Upper lobe of left lung (tissue), 6 donors: ENCODE measurements around the gene NBAS. TPM values are rescaled to one million over a fixed set of nuclear protein-coding genes. Genes with fewer than 3 reads are reported as not detected.
A peak's percentile ranks its signal among the peaks of the same experiment; 100 is the strongest.

Experiments
- ATAC-seq, 2 donors: fragments of 200-7000 bp; cut with Tn5 transposase; one replicate each; pipeline ENCODE4 v1.9.1; 2022; ENCODE audit warnings: mild to moderate bottlenecking in 2 of 2, moderate library complexity in 2 of 2; ENCODE audit not compliant: low FRiP score in 2 of 2
- DNase-seq, 2 donors: peaks; one replicate each; pipeline ENCODE4 v3.0.0-alpha.2; 2019 to 2020
- H3K27ac ChIP-seq, 4 donors: fragments of 200-600 bp; sonication (generic); one replicate each; pipeline ENCODE4 v1.5.1; 2016 to 2019
- H3K27me3 ChIP-seq, 4 donors: fragments of 200-600 bp; sonication (generic); one replicate each; pipeline ENCODE4 v1.5.1; 2017 to 2019
- H3K36me3 ChIP-seq, 4 donors: fragments of 200-600 bp; sonication (generic); one replicate each; pipeline ENCODE4 v1.5.1; 2016 to 2019
- H3K4me1 ChIP-seq, 4 donors: fragments of 200-600 bp; sonication (generic); one replicate each; pipeline ENCODE4 v1.5.1; 2018 to 2019
- H3K4me3 ChIP-seq, 4 donors: fragments of 200-600 bp; sonication (generic); one replicate each; pipeline ENCODE4 v1.5.1; 2017 to 2019; ENCODE audit warnings: mild to moderate bottlenecking in 2 of 4, moderate library complexity in 1 of 4
- H3K9me3 ChIP-seq, 4 donors: fragments of 200-600 bp; sonication (generic); one replicate each; pipeline ENCODE4 v1.5.1; 2018 to 2019
- EP300 ChIP-seq, 4 donors: sonication (generic); formaldehyde crosslinking; IDR thresholded peaks; one replicate each; pipeline ENCODE4 v1.5.1; 2017; ENCODE audit warnings: antibody characterized with exemption in 4 of 4, control low read depth in 2 of 4
- POLR2A ChIP-seq, 4 donors: fragments of 450-650 bp; IDR thresholded peaks; one replicate each; pipeline ENCODE4 v1.5.1; 2016 to 2017; ENCODE audit warnings: antibody characterized with exemption in 4 of 4, mild to moderate bottlenecking in 2 of 4
- POLR2AphosphoS5 ChIP-seq, 2 donors: sonication (generic); formaldehyde crosslinking; IDR thresholded peaks; one replicate each; pipeline ENCODE4 v1.5.1; 2017; ENCODE audit warnings: antibody characterized with exemption in 2 of 2
- WGBS, 2 donors: methylation state at CpG; one replicate each; pipeline ENCODE4 v1.1.5; 2017 to 2018; 5-methylcytosine and 5-hydroxymethylcytosine counted together
- total RNA-seq, 6 donors: library from RNA; depleted of rRNA in 4 of 6; stranded (reverse); fragments of >200 nt in 4 of 6; gene quantifications; one replicate each; pipeline versions ENCODE4 v1.1.0 to v1.2.1, GENCODE V29; 2016 to 2021
- TF ChIP-seq, protein P1 (sequence below), 6 experiments: fragments of 450-650 bp in 4 of 6; fragments of 200-600 bp in 2 of 6; sonication (generic) in 2 of 6; IDR thresholded peaks; one replicate each; pipeline ENCODE4 v1.5.1; 2016 to 2019; ENCODE audit warnings: antibody characterized with exemption in 6 of 6
- donor health status: DM: no; HTN: no; CAD: no; lungs with moderate emphysema.
- donor health status: DM: no; HTN: yes; CAD: no; lungs with severe emphysema.

The NBAS gene
- total RNA-seq, 6 donors from 2014 or later = 33.2 to 75.5 (median 43.1) TPM

GRCh38 chr2:15146960-15147359 is 414.2 kb downstream of the NBAS start:
- TF ChIP-seq, protein P1, sequence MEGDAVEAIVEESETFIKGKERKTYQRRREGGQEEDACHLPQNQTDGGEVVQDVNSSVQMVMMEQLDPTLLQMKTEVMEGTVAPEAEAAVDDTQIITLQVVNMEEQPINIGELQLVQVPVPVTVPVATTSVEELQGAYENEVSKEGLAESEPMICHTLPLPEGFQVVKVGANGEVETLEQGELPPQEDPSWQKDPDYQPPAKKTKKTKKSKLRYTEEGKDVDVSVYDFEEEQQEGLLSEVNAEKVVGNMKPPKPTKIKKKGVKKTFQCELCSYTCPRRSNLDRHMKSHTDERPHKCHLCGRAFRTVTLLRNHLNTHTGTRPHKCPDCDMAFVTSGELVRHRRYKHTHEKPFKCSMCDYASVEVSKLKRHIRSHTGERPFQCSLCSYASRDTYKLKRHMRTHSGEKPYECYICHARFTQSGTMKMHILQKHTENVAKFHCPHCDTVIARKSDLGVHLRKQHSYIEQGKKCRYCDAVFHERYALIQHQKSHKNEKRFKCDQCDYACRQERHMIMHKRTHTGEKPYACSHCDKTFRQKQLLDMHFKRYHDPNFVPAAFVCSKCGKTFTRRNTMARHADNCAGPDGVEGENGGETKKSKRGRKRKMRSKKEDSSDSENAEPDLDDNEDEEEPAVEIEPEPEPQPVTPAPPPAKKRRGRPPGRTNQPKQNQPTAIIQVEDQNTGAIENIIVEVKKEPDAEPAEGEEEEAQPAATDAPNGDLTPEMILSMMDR (IDR thresholded peaks at IDR 0.05) = no peak
- TF ChIP-seq EP300 (IDR thresholded peaks at IDR 0.05) = no peak
- no peak for TF ChIP-seq POLR2A (IDR thresholded peaks at IDR 0.05)
- no peak for TF ChIP-seq POLR2AphosphoS5 (IDR thresholded peaks at IDR 0.05)
- WGBS, 2 donors = 94% methylated on average over 6 of the region's 6 CpGs
- H3K36me3 ChIP-seq = no peaks in the 10 kb centered on the region
- no peak for DNase-seq
- H3K27ac ChIP-seq = no peak overlapping the region
- no peak for ATAC-seq
- no peak overlapping the region for H3K4me3 ChIP-seq
- no peaks in the 10 kb centered on the region for H3K27me3 ChIP-seq
- H3K4me1 ChIP-seq = peaks cover 0 to 8% (median 5%) of the 10 kb centered on the region in 4 donors
- H3K9me3 ChIP-seq = no peaks in the 10 kb centered on the region

- DNase-seq = no peak
- no peak overlapping the region for H3K27ac ChIP-seq
- WGBS, 2 donors = 76 to 94% methylated on average over 3 of the region's 3 CpGs
- H3K4me3 ChIP-seq = no peak overlapping the region
- no peaks in the 10 kb centered on the region for H3K9me3 ChIP-seq
- no peak for ATAC-seq
- no peaks in the 10 kb centered on the region for H3K27me3 ChIP-seq
- TF ChIP-seq, protein P1 (IDR thresholded peaks at IDR 0.05) = no peak
- TF ChIP-seq POLR2A (IDR thresholded peaks at IDR 0.05) (no peak), EP300 (IDR thresholded peaks at IDR 0.05) (no peak), POLR2AphosphoS5 (IDR thresholded peaks at IDR 0.05) (no peak)
- H3K36me3 ChIP-seq = no peaks in the 10 kb centered on the region
- H3K4me1 ChIP-seq = peaks cover 0 to 11% (median 6%) of the 10 kb centered on the region in 4 donors
These were observed 415.2 kb downstream of the NBAS start for GRCh38 chr2:15145919-15146318.

- no peak for TF ChIP-seq POLR2A (IDR thresholded peaks at IDR 0.05)
- no peak for TF ChIP-seq POLR2AphosphoS5 (IDR thresholded peaks at IDR 0.05)
- TF ChIP-seq, protein P1 (IDR thresholded peaks at IDR 0.05) = no peak
- no peak for TF ChIP-seq EP300 (IDR thresholded peaks at IDR 0.05)
- no peak overlapping the region for H3K4me3 ChIP-seq
- peaks cover 0 to 11% (median 6%) of the 10 kb centered on the region in 4 donors for H3K4me1 ChIP-seq
- no peak overlapping the region for H3K27ac ChIP-seq
- H3K27me3 ChIP-seq = no peaks in the 10 kb centered on the region
- no peak for ATAC-seq
- peaks cover 0 to under 1% (median 0%) of the 10 kb centered on the region in 4 donors for H3K9me3 ChIP-seq
- WGBS, 2 donors = 91 to 98% methylated on average over 5 of the region's 5 CpGs
- DNase-seq = no peak
- no peaks in the 10 kb centered on the region for H3K36me3 ChIP-seq
These were observed 415.9 kb downstream of the NBAS start for GRCh38 chr2:15145046-15145817.

DNA sequence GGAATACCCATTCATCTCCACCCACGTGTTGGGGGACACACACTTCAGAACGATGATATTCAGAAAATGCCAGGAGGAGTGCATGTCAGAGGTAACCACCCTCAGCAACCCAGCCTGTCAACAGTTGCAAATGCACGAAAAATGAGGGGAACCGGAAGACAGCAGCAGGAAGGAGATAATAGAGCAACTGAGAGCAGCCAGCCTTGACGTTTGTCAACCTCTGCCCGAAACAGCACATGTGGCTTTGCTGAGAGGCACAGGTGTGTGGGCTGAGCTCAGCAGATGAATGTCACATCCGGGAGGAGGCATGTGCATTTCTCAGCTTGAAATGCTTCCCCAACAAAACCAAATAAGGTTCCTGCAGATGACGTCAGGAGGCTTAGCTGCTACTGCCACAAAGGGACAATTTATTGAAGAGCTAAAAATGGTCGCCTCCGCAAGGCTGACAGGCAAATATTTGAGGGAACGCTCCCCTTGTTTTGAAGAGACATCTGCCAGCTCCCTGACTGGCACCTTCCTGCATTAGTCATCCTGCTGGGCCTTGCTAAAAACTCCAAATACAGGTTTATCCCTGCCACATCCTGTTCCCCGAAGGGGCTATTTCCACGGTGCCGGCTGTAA is 419.0 kb downstream of the NBAS start:
- H3K9me3 ChIP-seq = peaks cover 0 to 4% (median 2%) of the 10 kb centered on the region in 4 donors
- peaks cover 0 to 11% (median 6%) of the 10 kb centered on the region in 4 donors for H3K4me1 ChIP-seq
- DNase-seq = no peak
- ATAC-seq = peak in 1 of 2 donors; percentile 46
- no peak overlapping the region for H3K27ac ChIP-seq
- no peaks in the 10 kb centered on the region for H3K36me3 ChIP-seq
- H3K27me3 ChIP-seq = no peaks in the 10 kb centered on the region
- TF ChIP-seq, protein P1 (IDR thresholded peaks at IDR 0.05) = no peak
- TF ChIP-seq POLR2A (IDR thresholded peaks at IDR 0.05) = no peak
- TF ChIP-seq EP300 (IDR thresholded peaks at IDR 0.05) = no peak
- no peak for TF ChIP-seq POLR2AphosphoS5 (IDR thresholded peaks at IDR 0.05)
- WGBS, 2 donors = 22% methylated on average over 12 to 14 of the region's 14 CpGs
- no peak overlapping the region for H3K4me3 ChIP-seq
